GM13977 (cell line): ENCODE results near the gene LAMA1.

Source experiments
- DNase-seq: peaks from one replicate; pipeline ENCODE4 v3.0.0; 2012; ENCODE audit warnings: low spot score
- CTCF ChIP-seq: IDR thresholded peaks from 2 replicates; pipeline ENCODE4 v1.5.1; 2012; ENCODE audit warnings: mild to moderate bottlenecking, control low read depth; ENCODE audit not compliant: insufficient read depth; ENCODE audit errors: extremely low read depth, missing control alignments
- in situ Hi-C: fragments of 300-500 bp; cut with MboI; formaldehyde crosslinking; loops from one replicate; pipeline ENCODE4 v1.12.0; 2022; ENCODE audit warnings: low sequenced_read_pairs, low pct_unique_long_range_greater_than_20kb, mixed read lengths, inconsistent platforms; ENCODE audit not compliant: unreplicated experiment

The LAMA1 gene

GRCh38 chr18:6975084-6975483 lies 142.5 kb downstream of the LAMA1 start:
- DNase-seq: no peak
- no peak for TF ChIP-seq CTCF
- in situ Hi-C loops: no loop called here

- in situ Hi-C loops: no loop called here
- TF ChIP-seq CTCF: no peak
- DNase-seq: no peak
Observed at GRCh38 chr18:6971823-6972478, 145.6 kb downstream of the LAMA1 start.

- no peak for DNase-seq
- in situ Hi-C loops: no loop called here
- no peak for TF ChIP-seq CTCF
Observed at GRCh38 chr18:6963452-6964097, 154.0 kb downstream of the LAMA1 start.

GRCh38 chr18:6962571-6963451 lies 154.8 kb downstream of the LAMA1 start:
- in situ Hi-C loops: no loop called here
- DNase-seq: no peak
- TF ChIP-seq CTCF: no peak

- in situ Hi-C loops: no loop called here
- no peak for DNase-seq
Observed at GRCh38 chr18:6961331-6961730, 156.3 kb downstream of the LAMA1 start.

GRCh38 chr18:6960656-6961055 lies 156.9 kb downstream of the LAMA1 start:
- DNase-seq: no peak
- in situ Hi-C loops: no loop called here

More at GRCh38 chr18:6961331-6961730, 156.3 kb downstream of the LAMA1 start:
- no peak for TF ChIP-seq CTCF

More at GRCh38 chr18:6960656-6961055, 156.9 kb downstream of the LAMA1 start:
- no peak for TF ChIP-seq CTCF
